HG03575 (cell line): Measurements from ENCODE around the gene LRRC15.

Experiments
- ATAC-seq: cut with Tn5 transposase; IDR thresholded peaks from one replicate; pipeline ENCODE4 v1.9.1; 2021; ENCODE audit not compliant: unreplicated experiment, insufficient number of reproducible peaks, low FRiP score; ENCODE audit errors: extremely low read depth

Gene LRRC15

DNA sequence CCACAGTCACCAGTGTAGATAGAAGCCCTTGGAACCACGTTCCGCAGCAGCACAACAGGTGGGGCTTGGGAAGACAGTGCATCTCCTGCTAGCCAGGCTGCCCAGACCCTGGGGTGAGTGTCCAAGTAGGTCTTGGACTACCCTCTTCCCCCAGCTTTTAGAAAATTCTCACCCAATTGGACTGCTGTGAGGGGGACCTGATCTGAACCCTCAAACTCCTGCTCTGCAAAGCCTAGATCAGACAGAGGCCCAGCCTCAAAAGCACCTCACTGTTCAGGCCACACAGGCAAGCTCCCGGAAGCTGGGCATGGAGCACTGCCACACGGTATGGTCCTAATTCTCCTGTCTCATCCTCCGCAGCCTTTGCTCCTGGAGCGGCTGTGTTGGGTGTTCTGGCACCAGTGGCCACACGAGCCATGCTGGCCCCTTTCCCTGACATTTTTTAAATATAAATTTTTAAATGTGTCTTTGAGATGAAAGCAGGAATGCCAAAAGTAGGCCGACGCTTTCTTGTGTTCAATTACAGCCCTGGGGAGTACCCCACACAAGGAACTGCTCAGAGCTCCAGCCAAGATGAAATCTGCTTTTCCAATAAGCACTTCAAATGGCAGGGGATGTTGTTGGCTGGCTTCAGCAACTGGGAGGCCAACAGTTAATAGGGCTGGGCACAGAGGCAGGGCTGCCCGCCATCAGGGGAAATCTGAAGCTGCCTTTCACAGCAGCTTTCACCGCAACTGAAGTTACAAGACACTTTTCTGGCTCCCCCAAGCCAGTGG lies 59.3 kb downstream of the LRRC15 start:
- no peak for ATAC-seq

DNA sequence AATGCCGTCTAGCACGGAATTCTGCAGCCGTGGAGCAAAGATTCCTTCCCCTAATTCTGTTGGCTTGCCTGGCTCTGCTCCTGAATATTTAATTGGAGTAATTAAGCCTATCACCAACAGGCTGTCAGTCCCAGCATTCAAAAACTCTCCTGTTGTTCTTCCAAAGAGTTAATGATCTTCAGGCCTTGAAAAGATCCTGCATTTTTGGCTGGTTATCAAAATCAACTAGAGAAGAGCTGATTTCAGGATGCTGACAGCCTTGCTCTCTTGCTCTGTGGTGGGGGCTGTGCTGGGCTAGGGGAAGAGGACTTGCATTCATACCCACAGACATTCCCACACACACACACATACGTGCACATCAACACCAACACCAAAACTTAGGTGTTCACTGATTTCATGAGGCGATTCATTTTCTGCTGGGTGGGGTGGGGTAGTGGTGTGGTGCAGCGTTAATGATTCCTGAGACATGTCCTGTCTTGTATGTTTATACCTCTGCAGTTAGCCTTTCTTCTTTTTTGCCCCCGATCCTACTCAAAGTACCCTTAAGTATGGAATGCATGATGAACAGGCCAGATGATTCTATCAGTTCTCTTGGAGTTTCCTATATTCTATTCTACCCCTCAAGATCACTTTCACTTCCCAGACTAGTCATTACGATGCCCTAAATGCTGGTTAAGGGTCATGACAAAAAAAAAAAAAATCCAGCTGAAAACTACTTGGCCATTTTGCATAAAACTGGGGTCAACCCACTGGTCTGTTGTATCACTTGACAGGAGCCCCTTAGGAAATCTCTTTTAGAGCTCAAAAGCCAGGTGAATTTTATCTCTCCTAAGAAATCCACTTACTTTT lies 60.7 kb downstream of the LRRC15 start:
- no peak for ATAC-seq

DNA sequence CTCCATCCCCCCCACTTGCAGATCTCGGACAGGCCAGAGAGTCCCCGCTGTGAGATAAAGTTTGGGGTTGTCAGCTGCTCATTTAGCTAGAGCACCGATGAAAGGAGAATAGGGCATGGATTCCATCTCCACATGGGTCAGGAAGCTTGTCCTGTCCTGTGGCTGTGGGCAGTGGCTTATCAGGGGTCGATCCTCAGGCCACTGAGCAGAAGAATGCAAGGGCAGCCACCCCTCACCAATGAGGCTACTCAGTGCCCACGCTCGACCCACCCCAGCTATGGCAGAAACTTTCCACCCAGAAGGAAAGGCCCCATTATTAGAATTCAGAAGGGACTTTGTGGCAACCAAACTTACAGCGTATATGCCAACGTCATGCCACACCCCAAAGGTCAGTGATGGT lies 61.7 kb downstream of the LRRC15 start:
- ATAC-seq: no peak

DNA sequence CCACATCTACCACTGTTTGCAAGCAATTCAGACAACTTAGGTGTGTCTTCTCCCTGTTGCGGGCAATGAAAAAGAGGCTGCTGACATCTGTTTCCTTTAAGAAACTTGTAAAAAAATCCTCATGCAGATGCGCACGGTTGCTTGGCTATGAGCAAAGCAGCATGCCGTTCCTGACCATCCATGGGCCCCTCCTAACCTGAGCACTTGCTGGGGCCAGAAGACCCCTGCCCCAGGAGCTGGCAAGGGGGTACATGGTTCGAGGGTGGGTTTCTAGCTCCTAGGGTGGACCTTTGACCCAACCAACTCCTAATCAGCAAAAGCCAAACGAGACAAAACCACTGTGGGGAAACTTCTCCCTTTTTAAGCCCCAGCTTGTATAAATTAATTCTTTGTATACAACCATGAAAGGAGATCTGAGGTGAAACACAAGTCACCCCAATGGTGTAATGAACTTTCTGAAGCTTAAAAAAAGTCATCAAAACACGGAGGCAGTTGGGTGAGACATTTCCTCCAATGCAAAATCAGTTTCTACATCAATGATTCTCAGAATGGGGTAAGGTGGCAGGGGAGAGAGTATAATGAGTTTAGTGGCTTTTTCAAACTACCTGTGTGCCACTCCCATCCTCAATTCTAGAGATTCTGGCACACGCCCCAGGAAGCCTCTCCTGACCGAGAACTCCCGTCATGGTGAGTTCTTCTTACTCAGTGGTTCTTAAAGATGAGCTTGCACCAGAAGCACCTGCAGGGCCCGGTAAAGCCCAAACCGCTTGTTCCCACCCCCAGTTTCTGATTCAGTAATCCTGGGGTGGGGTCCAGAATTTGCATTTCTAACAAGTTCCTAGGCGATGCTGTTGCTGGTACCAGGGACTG lies 62.5 kb downstream of the LRRC15 start:
- peak; percentile 28 for ATAC-seq

DNA sequence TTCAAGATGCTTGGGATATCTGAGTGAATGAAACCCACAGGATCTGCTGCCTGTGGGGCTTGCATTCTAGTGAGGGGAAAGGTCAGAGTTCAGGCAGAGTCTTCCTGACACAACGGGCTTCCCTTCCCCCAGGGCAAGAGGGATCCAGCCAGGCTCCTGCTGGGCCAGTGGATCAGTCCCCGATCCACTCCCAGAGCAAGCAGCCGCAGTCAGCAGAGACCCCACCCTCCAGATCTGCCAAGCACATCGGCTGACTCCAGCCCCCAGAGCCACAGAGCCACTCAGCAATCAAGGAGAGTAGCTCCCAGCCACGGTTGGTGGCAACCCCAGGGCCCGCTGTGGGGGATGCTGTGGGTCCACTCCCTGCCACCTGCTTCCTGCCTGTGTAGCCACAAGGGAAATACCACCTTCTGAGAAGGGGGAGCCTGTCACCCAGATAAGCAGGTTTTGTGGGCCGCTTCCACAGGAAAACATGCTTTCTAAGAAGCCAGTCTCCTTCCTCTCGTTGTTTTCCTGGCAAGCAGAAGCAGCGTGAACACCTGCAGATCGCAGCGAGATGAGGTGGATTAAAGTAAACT lies 63.3 kb downstream of the LRRC15 start:
- peak; percentile 19 for ATAC-seq

DNA sequence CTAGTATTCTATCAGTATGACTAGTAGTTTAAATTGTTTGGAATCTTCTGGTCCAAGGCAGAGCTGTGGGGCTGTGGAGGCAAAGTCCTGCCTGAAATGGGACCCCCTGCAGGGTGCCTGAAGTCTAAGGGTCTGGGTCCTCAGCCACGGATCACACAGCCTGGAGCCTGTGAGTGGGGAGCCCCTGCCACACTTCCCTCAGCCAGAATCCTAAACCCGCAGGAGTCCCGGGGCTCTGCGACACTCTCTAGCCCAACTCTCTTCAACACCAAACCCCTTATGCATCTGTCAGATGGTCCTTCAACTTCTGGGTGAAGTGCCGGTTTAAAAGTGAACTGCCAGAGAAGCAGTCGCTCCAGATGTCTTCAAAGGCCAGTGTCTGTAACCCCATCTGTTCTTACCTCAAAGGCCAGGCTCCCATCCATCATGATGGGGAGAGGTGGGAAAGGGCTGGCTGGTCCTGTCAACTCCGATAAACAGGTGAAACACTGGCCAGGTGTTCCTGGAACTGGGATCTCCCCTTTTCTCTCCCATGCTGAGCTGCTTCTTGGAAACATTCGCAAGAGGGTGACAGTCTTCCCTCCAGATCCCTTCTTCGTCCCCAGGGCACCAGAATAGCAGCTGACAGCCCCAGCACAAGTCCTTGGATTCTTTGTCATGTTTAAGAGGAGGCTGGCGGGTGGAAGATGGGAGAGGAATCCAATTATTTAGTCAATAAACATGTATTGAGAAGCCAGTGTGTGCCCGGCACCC lies 64.0 kb downstream of the LRRC15 start:
- ATAC-seq: no peak
